Testis (tissue), 2 donors: ENCODE results near the gene SMCP.

Experiments
- POLR2A ChIP-seq: fragments of 450-650 bp; IDR thresholded peaks from one replicate; pipeline ENCODE4 v1.6.1; 2017; ENCODE audit warnings: antibody characterized with exemption, mild to moderate bottlenecking, moderate library complexity
- TF ChIP-seq, protein P1 (sequence below), 3 experiments: fragments of 450-650 bp in 2 of 3; fragments of 200-600 bp in 1 of 3; sonication (generic) in 1 of 3; IDR thresholded peaks; one replicate each; pipeline ENCODE4 v1.5.1; 2016 to 2019; ENCODE audit warnings: antibody characterized with exemption in 3 of 3, mild to moderate bottlenecking in 2 of 3, moderate library complexity in 1 of 3

DNA sequence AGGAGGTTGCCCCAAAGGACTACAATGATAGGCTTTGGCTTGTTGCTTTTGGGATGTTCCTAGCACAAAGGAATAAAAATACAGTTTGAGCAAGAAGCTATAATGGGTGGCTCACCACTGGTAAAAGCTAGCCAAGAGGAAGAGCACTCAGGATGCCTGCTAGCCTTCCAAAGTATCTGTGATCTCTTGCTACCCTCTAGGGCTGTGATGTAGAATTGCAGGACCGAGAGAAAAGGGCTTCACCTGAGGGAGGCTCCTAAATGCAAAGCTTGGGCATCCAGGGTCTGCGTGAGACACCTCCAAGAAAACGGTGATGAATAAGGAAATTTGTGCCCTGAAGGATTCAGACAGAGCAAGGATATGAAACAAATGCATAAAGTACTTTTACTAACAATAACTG lies 48.0 kb downstream of the SMCP start:
- no peak for TF ChIP-seq POLR2A
- TF ChIP-seq, protein P1, sequence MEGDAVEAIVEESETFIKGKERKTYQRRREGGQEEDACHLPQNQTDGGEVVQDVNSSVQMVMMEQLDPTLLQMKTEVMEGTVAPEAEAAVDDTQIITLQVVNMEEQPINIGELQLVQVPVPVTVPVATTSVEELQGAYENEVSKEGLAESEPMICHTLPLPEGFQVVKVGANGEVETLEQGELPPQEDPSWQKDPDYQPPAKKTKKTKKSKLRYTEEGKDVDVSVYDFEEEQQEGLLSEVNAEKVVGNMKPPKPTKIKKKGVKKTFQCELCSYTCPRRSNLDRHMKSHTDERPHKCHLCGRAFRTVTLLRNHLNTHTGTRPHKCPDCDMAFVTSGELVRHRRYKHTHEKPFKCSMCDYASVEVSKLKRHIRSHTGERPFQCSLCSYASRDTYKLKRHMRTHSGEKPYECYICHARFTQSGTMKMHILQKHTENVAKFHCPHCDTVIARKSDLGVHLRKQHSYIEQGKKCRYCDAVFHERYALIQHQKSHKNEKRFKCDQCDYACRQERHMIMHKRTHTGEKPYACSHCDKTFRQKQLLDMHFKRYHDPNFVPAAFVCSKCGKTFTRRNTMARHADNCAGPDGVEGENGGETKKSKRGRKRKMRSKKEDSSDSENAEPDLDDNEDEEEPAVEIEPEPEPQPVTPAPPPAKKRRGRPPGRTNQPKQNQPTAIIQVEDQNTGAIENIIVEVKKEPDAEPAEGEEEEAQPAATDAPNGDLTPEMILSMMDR (IDR thresholded peaks at IDR 0.05), result no peak
